Hepatocyte (in vitro differentiated cells): ENCODE results near the gene ARAP1. TPM values are rescaled to one million over a fixed set of nuclear protein-coding genes. Genes with fewer than 3 reads are reported as not detected.
A peak's percentile ranks its signal among the peaks of the same experiment; 100 is the strongest.

Experiments used
- DNase-seq: peaks from one replicate; pipeline ENCODE4 v3.0.0-alpha.2; 2016; ENCODE audit warnings: low spot score
- H2AFZ ChIP-seq: fragments of 200-600 bp; sonication (generic); 2 replicates; pipeline ENCODE4 v1.6.0; 2016; ENCODE audit warnings: antibody characterized with exemption, mild to moderate bottlenecking
- H3K27ac ChIP-seq: fragments of 200-600 bp; sonication (generic); 2 replicates; pipeline ENCODE4 v1.5.1; 2016; ENCODE audit warnings: mild to moderate bottlenecking
- H3K27me3 ChIP-seq: fragments of 200-600 bp; sonication (generic); 2 replicates; pipeline ENCODE4 v1.6.1; 2016
- H3K36me3 ChIP-seq: fragments of 200-600 bp; sonication (generic); replicated peaks from 2 replicates; pipeline ENCODE4 v1.5.1; 2016; ENCODE audit warnings: low read depth; ENCODE audit not compliant: insufficient read depth
- H3K4me1 ChIP-seq: fragments of 200-600 bp; sonication (generic); 2 replicates; pipeline ENCODE4 v1.5.1; 2016; ENCODE audit warnings: mild to moderate bottlenecking, moderate library complexity; ENCODE audit not compliant: insufficient read depth
- H3K4me2 ChIP-seq: fragments of 200-600 bp; sonication (generic); 2 replicates; pipeline ENCODE4 v1.6.0; 2016
- H3K4me3 ChIP-seq: fragments of 200-600 bp; sonication (generic); 2 replicates; pipeline ENCODE4 v1.5.1; 2016; ENCODE audit warnings: mild to moderate bottlenecking
- H3K79me2 ChIP-seq: fragments of 200-600 bp; sonication (generic); 2 replicates; pipeline ENCODE4 v1.6.0; 2017; ENCODE audit warnings: mild to moderate bottlenecking
- H3K9me2 ChIP-seq: fragments of 200-600 bp; sonication (generic); replicated peaks from 2 replicates; pipeline ENCODE4 v1.6.0; 2017; ENCODE audit warnings: mild to moderate bottlenecking; ENCODE audit not compliant: insufficient read depth
- H3K9me3 ChIP-seq: fragments of 200-600 bp; sonication (generic); 2 replicates; pipeline ENCODE4 v1.5.1; 2016; ENCODE audit warnings: low read depth, mild to moderate bottlenecking
- H4K20me1 ChIP-seq: fragments of 200-600 bp; sonication (generic); 2 replicates; pipeline ENCODE4 v1.6.0; 2016; ENCODE audit warnings: mild to moderate bottlenecking; ENCODE audit not compliant: insufficient read depth, poor library complexity, severe bottlenecking
- EZH2 ChIP-seq: fragments of 200-600 bp; sonication (generic); IDR thresholded peaks from 2 replicates; pipeline ENCODE4 v1.6.1; 2016; ENCODE audit warnings: antibody characterized with exemption, mild to moderate bottlenecking, borderline replicate concordance
- EZH2phosphoT487 ChIP-seq: fragments of 200-600 bp; sonication (generic); IDR thresholded peaks from one replicate; pipeline ENCODE4 v1.6.1; 2018; ENCODE audit warnings: antibody characterized with exemption, mild to moderate bottlenecking, low read depth, moderate library complexity; ENCODE audit not compliant: unreplicated experiment, severe bottlenecking
- WGBS: methylation state at CpG from one replicate; pipeline ENCODE4 v1.1.6; 2016; ENCODE audit warnings: low lambda C conversion rate; ENCODE audit errors: missing lambda C conversion rate; 5-methylcytosine and 5-hydroxymethylcytosine counted together
- polyA plus RNA-seq: library from polyadenylated mRNA; unstranded; fragments of >200 nt; fragmentation: Nextera tagmentation; extraction: Ambion mirVana; gene quantifications from 2 replicates; pipeline ENCODE4 v1.2.1, GENCODE V29; 2016
- total RNA-seq: library from RNA; depleted of rRNA; stranded (reverse); fragments of >200 nt; gene quantifications from 2 replicates; pipeline ENCODE4 v1.2.3, GENCODE V29; 2014
- TF ChIP-seq, protein P1 (sequence below): fragments of 200-600 bp; sonication (generic); IDR thresholded peaks from 2 replicates; pipeline ENCODE4 v1.5.1; 2016; ENCODE audit warnings: antibody characterized with exemption, mild to moderate bottlenecking; ENCODE audit not compliant: poor library complexity

Gene ARAP1
- total and polyA plus RNA-seq, 2 experiments from 2014 or later = 60.2 to 118 TPM

DNA sequence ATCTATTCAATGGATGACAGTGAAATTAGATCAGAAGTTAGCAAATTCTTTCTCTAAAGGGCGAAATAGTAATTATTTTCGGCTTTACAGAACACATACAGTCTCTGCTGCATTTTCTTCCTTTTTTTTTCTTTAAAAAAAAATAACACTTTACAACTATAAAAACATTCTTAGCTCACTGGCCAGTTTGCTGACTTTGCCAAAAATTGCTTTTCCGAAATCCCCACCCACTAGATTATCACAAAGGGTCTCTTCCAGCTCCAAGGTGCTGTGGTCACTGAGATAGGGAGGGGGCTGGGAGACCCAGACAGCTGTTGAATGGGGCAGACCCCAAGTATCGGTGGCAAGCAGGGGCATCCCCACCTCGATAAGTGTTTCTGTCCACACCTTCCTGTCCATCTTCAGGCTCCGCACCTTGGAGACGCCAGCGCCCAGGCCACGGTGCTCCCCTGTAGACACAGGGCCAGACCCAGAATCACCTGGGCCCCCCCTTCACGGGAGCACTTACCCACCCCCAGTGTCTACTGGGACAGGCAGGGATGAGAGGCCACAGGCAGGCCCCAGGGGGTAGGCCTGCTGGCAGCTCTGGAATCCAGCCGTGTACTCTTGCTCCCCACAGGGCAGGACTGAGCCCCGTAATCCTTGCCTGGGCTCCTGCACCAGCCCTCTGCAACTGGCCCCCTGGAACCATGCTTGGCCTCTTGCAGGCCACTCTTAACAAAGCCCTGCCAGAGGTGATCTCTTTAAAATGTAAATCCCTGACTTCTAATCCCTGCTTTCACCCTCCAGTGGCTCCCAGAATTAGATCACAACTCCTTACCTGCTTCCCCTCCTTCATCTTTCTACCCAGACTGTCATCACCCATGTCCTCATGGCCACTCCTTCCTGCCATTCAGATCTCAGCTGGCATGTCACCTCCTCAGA, 46.5 kb downstream of the ARAP1 start:
- Histone ChIP-seq H3K4me2 (no peak overlapping the region), H3K4me1 (peaks cover 4% of the 10 kb centered on the region), H3K36me3 (no peaks in the 10 kb centered on the region), H2AFZ (no peak overlapping the region), H3K4me3 (no peak overlapping the region), H3K9me2 (no peaks in the 10 kb centered on the region), H3K9me3 (no peaks in the 10 kb centered on the region), H3K27ac (no peak overlapping the region), H3K27me3 (no peaks in the 10 kb centered on the region), H3K79me2 (no peaks in the 10 kb centered on the region), H4K20me1 (no peaks in the 10 kb centered on the region)
- 77% methylated on average over 12 of the region's 12 CpGs for WGBS
- no peak for DNase-seq
- TF ChIP-seq, protein P1, sequence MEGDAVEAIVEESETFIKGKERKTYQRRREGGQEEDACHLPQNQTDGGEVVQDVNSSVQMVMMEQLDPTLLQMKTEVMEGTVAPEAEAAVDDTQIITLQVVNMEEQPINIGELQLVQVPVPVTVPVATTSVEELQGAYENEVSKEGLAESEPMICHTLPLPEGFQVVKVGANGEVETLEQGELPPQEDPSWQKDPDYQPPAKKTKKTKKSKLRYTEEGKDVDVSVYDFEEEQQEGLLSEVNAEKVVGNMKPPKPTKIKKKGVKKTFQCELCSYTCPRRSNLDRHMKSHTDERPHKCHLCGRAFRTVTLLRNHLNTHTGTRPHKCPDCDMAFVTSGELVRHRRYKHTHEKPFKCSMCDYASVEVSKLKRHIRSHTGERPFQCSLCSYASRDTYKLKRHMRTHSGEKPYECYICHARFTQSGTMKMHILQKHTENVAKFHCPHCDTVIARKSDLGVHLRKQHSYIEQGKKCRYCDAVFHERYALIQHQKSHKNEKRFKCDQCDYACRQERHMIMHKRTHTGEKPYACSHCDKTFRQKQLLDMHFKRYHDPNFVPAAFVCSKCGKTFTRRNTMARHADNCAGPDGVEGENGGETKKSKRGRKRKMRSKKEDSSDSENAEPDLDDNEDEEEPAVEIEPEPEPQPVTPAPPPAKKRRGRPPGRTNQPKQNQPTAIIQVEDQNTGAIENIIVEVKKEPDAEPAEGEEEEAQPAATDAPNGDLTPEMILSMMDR = no peak
- TF ChIP-seq EZH2phosphoT487 (no peak), EZH2 (no peak)

DNA sequence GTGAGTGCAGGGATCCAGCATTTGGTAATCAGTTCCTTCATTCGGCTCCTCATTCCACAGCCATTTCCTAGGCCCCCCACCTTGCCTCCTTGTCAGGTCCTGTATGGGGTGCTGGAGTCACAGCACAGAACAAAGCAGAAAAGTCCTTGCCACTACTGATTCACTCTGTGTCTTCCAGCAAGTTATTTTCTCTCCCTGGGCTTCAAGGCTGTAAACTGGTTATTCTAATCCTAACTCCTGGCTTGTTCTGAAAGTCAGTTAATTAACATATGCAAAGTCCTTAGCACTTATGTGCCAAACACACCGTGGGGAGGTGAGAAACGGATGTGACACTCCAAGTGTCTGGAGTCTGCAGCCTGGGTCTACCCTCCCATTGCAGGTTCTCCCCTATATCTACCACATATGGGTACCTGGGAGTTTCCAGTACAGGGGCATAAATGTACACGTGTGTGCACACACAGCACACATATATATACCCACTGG, 47.4 kb downstream of the ARAP1 start:
- no peak overlapping the region for H3K4me2 ChIP-seq
- no peaks in the 10 kb centered on the region for H3K9me2 ChIP-seq
- no peak for DNase-seq
- no peaks in the 10 kb centered on the region for H3K9me3 ChIP-seq
- peaks cover 4% of the 10 kb centered on the region for H3K4me1 ChIP-seq
- no peak overlapping the region for H3K27ac ChIP-seq
- no peaks in the 10 kb centered on the region for H3K27me3 ChIP-seq
- 64% methylated on average over 4 of the region's 4 CpGs for WGBS
- no peaks in the 10 kb centered on the region for H3K79me2 ChIP-seq
- H2AFZ ChIP-seq = no peak overlapping the region
- H3K4me3 ChIP-seq = no peak overlapping the region
- TF ChIP-seq, protein P1 = no peak
- H3K36me3 ChIP-seq = no peaks in the 10 kb centered on the region
- H4K20me1 ChIP-seq = no peaks in the 10 kb centered on the region

DNA sequence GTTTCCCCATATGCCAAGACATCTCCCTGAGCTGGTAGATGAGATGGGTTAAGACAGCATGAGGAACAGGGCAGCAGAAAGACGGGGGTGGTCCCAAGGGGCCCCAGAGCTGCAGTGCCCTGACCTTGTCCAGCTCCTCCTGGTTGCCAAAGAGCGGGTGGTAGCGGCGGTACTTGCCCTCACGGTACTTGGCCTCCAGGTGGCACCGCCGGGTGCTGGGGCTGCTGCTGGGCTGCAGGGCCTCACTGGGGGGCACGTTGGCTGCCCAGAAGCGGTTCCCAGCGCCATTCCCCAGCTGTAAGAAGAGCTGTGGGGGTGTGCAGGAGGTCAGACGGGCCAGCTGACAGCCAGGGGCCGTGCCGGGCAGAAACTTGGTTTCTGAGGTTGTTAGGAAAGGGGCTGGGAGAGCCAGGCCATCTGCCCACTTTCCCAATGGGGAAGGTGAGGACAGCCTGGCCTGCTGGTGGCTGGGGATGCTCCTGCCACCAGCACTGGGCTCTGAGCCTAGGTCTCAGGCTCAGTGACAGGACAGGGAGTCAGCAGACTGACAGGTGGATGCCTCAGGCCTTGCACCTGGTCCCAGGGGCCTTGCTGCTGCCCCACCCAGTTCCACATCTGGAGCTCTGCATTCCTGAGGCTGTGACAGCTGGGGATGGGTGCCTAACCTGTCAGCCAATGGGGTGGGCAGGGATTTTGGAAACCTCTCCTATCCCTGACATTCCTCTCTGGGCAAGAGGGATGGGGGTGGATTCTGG, 48.0 kb downstream of the ARAP1 start:
- H3K27me3 ChIP-seq = no peaks in the 10 kb centered on the region
- no peak overlapping the region for H3K4me3 ChIP-seq
- no peaks in the 10 kb centered on the region for H3K36me3 ChIP-seq
- no peaks in the 10 kb centered on the region for H3K9me2 ChIP-seq
- peak overlapping the region; percentile 85 for H3K27ac ChIP-seq
- no peaks in the 10 kb centered on the region for H4K20me1 ChIP-seq
- H2AFZ ChIP-seq = no peak overlapping the region
- WGBS = 92% methylated on average over 13 of the region's 13 CpGs
- H3K79me2 ChIP-seq = no peaks in the 10 kb centered on the region
- no peak overlapping the region for H3K4me2 ChIP-seq
- H3K9me3 ChIP-seq = no peaks in the 10 kb centered on the region
- no peak for DNase-seq
- TF ChIP-seq, protein P1 = peak; percentile 6
- no peak for TF ChIP-seq EZH2phosphoT487
- peaks cover 4% of the 10 kb centered on the region for H3K4me1 ChIP-seq
